ENCODE measurements around the gene SAE1. TPM values are rescaled to one million over a fixed set of nuclear protein-coding genes. Genes with fewer than 3 reads are reported as not detected.

The SAE1 gene
- total and polyA plus RNA-seq, 12 donors: 19.0 to 77.6 (median 49.7) TPM

- H3K4me1 ChIP-seq (replicated peaks in 1 of 2): peaks cover 14 to 23% of the 10 kb centered on the region in 2 donors
- peak overlapping the region in 1 of 5 donors; percentile 82 for H3K27ac ChIP-seq
- no peak for DNase-seq
- H3K9me3 ChIP-seq (replicated peaks in 1 of 3): no peaks in the 10 kb centered on the region
- no peak overlapping the region for H3K4me3 ChIP-seq
- TF ChIP-seq POLR2A (IDR thresholded peaks at IDR 0.05) (no peak), CTCF (IDR thresholded peaks at IDR 0.05) (no peak)
- WGBS, 4 donors: 79 to 94% (median 82%) methylated on average over 4 to 5 of the region's 5 CpGs
- peaks cover 0 to 5% of the 10 kb centered on the region in 2 donors for H3K36me3 ChIP-seq (replicated peaks in 1 of 2)
- H3K27me3 ChIP-seq: no peaks in the 10 kb centered on the region
- intact Hi-C loops (cut with DNase I): no loop called here
Observed at GRCh38 chr19:47188507-47189033, 57.9 kb downstream of the SAE1 start.

GRCh38 chr19:47190167-47190727, 59.6 kb downstream of the SAE1 start:
- H3K4me1 ChIP-seq (replicated peaks in 1 of 2): peaks cover 14 to 23% of the 10 kb centered on the region in 2 donors
- H3K27ac ChIP-seq: peak overlapping the region in 4 of 5 donors; percentile 0 to 82 (median 34)
- 26 to 39% (median 36%) methylated on average over 12 of the region's 12 CpGs for WGBS, 4 donors
- no peaks in the 10 kb centered on the region for H3K27me3 ChIP-seq
- intact Hi-C loops (cut with DNase I): no loop called here
- DNase-seq: peak; percentile 33 to 82 (median 74)
- TF ChIP-seq CTCF (IDR thresholded peaks at IDR 0.05) (no peak), POLR2A (IDR thresholded peaks at IDR 0.05) (no peak)
- H3K36me3 ChIP-seq (replicated peaks in 1 of 2): peaks cover 0 to 5% of the 10 kb centered on the region in 2 donors
- H3K9me3 ChIP-seq (replicated peaks in 1 of 3): no peaks in the 10 kb centered on the region
- H3K4me3 ChIP-seq: peak overlapping the region in 1 of 4 donors; percentile 8

- WGBS, 4 donors: 80 to 92% (median 86%) methylated on average over 1 of the region's 1 CpG
Observed at GRCh38 chr19:47195434-47195833, 64.8 kb downstream of the SAE1 start.

GRCh38 chr19:47197141-47197540, 66.5 kb downstream of the SAE1 start:
- H3K27ac ChIP-seq: no peak overlapping the region
- no peaks in the 10 kb centered on the region for H3K9me3 ChIP-seq (replicated peaks in 1 of 3)
- H3K36me3 ChIP-seq (replicated peaks in 1 of 2): peaks cover 0 to 25% of the 10 kb centered on the region in 2 donors
- intact Hi-C loops (cut with DNase I): no loop called here
- no peaks in the 10 kb centered on the region for H3K4me1 ChIP-seq (replicated peaks in 1 of 2)
- DNase-seq: no peak
- WGBS, 4 donors: 95 to 99% (median 96%) methylated on average over 4 of the region's 4 CpGs
- no peaks in the 10 kb centered on the region for H3K27me3 ChIP-seq
- no peak overlapping the region for H3K4me3 ChIP-seq
- no peak for TF ChIP-seq CTCF (IDR thresholded peaks at IDR 0.05)

More at GRCh38 chr19:47195434-47195833, 64.8 kb downstream of the SAE1 start:
- TF ChIP-seq POLR2A (IDR thresholded peaks at IDR 0.05) (no peak), CTCF (IDR thresholded peaks at IDR 0.05) (no peak)
- no peak for DNase-seq
- H3K27ac ChIP-seq: no peak overlapping the region
- no peaks in the 10 kb centered on the region for H3K9me3 ChIP-seq (replicated peaks in 1 of 3)
- H3K4me1 ChIP-seq (replicated peaks in 1 of 2): peaks cover 5 to 7% of the 10 kb centered on the region in 2 donors
- peaks cover 0 to 29% of the 10 kb centered on the region in 2 donors for H3K36me3 ChIP-seq (replicated peaks in 1 of 2)
- no peak overlapping the region for H3K4me3 ChIP-seq
- intact Hi-C loops (cut with DNase I): no loop called here
- H3K27me3 ChIP-seq: no peaks in the 10 kb centered on the region
